H9 (cell line): Measurements from ENCODE around the gene NEURL3. TPM values are rescaled to one million over a fixed set of nuclear protein-coding genes. Genes with fewer than 3 reads are reported as not detected.

Experiments used
- DNase-seq: peaks from one replicate; pipeline ENCODE4 v3.0.0-alpha.2; 2017
- H2AFZ ChIP-seq: one replicate; pipeline ENCODE4 v1.6.1; 2013; ENCODE audit warnings: mild to moderate bottlenecking, low read length, control low read depth, moderate library complexity
- H2AK5ac ChIP-seq: 2 replicates; pipeline ENCODE4 v1.6.1; 2013; ENCODE audit warnings: low read length, control low read depth, mixed read lengths; ENCODE audit not compliant: insufficient read length
- H2BK120ac ChIP-seq: one replicate; pipeline ENCODE4 v1.6.1; 2013; ENCODE audit warnings: low read depth, mild to moderate bottlenecking, low read length, control low read depth, inconsistent platforms; ENCODE audit not compliant: poor library complexity, severe bottlenecking
- H2BK12ac ChIP-seq: 2 replicates; pipeline ENCODE4 v1.6.1; 2013; ENCODE audit warnings: low read length, control low read depth, mixed read lengths, low read depth; ENCODE audit not compliant: insufficient read length
- H2BK15ac ChIP-seq: 2 replicates; pipeline ENCODE4 v1.6.1; 2013; ENCODE audit warnings: low read depth, low read length, control low read depth
- H2BK20ac ChIP-seq: one replicate; pipeline ENCODE4 v1.6.1; 2013; ENCODE audit warnings: low read depth, mild to moderate bottlenecking, low read length, control low read depth, inconsistent platforms; ENCODE audit not compliant: poor library complexity, severe bottlenecking
- H2BK5ac ChIP-seq: 2 replicates; pipeline ENCODE4 v1.6.1; 2013; ENCODE audit warnings: low read length, control low read depth, mixed read lengths; ENCODE audit not compliant: insufficient read length
- H3K14ac ChIP-seq: 2 replicates; pipeline ENCODE4 v1.6.1; 2013; ENCODE audit warnings: low read length, control low read depth; ENCODE audit not compliant: insufficient read depth
- H3K18ac ChIP-seq: 2 replicates; pipeline ENCODE4 v1.6.1; 2013; ENCODE audit warnings: low read depth, mild to moderate bottlenecking, mixed read lengths, low read length, control low read depth; ENCODE audit not compliant: insufficient read length
- H3K23ac ChIP-seq: 2 replicates; pipeline ENCODE4 v1.6.1; 2013; ENCODE audit warnings: low read length, control low read depth, mixed read lengths, low read depth; ENCODE audit not compliant: insufficient read length
- H3K23me2 ChIP-seq: 2 replicates; pipeline ENCODE4 v1.6.1; 2013; ENCODE audit warnings: low read depth, mild to moderate bottlenecking, mixed read lengths, low read length, control low read depth; ENCODE audit not compliant: insufficient read length, poor library complexity, severe bottlenecking
- H3K27ac ChIP-seq: 2 replicates; pipeline ENCODE4 v1.5.1; 2013; ENCODE audit warnings: low read length, control low read depth, mixed read lengths, low read depth; ENCODE audit not compliant: insufficient read length
- H3K27me3 ChIP-seq: 2 replicates; pipeline ENCODE4 v1.6.1; 2013; ENCODE audit warnings: low read length, control low read depth, inconsistent platforms; ENCODE audit not compliant: insufficient read depth
- H3K4ac ChIP-seq: 2 replicates; pipeline ENCODE4 v1.6.1; 2013; ENCODE audit warnings: low read depth, mild to moderate bottlenecking, control low read depth, inconsistent platforms, low read length, moderate library complexity
- H3K4me1 ChIP-seq: 2 replicates; pipeline ENCODE4 v1.6.1; 2013; ENCODE audit warnings: low read length, control low read depth, inconsistent platforms; ENCODE audit not compliant: insufficient read depth
- H3K4me2 ChIP-seq: 2 replicates; pipeline ENCODE4 v1.6.1; 2013; ENCODE audit warnings: low read length, control low read depth, mixed read lengths; ENCODE audit not compliant: insufficient read length, insufficient read depth
- H3K56ac ChIP-seq: 2 replicates; pipeline ENCODE4 v1.6.1; 2013; ENCODE audit warnings: low read depth, mild to moderate bottlenecking, mixed read lengths, low read length, control low read depth; ENCODE audit not compliant: insufficient read length
- H3K79me1 ChIP-seq: 2 replicates; pipeline ENCODE4 v1.6.1; 2013; ENCODE audit warnings: low read depth, mild to moderate bottlenecking, moderate library complexity, low read length, control low read depth, inconsistent platforms; ENCODE audit not compliant: insufficient read depth, poor library complexity, severe bottlenecking
- H3K79me2 ChIP-seq: 2 replicates; pipeline ENCODE4 v1.6.1; 2013; ENCODE audit warnings: low read length, control low read depth, inconsistent platforms; ENCODE audit not compliant: insufficient read depth
- H3K9ac ChIP-seq: 2 replicates; pipeline ENCODE4 v1.6.1; 2013; ENCODE audit warnings: low read length, control low read depth, mixed read lengths; ENCODE audit not compliant: insufficient read length; ENCODE audit errors: extremely low read depth
- H3K9me3 ChIP-seq: one replicate; pipeline ENCODE4 v1.6.1; 2013; ENCODE audit warnings: low read depth, low read length, inconsistent platforms; ENCODE audit not compliant: control insufficient read depth
- H3T11ph ChIP-seq: one replicate; pipeline ENCODE4 v1.6.1; 2013; ENCODE audit warnings: mild to moderate bottlenecking, low read length, control low read depth, inconsistent platforms
- H4K20me1 ChIP-seq: one replicate; pipeline ENCODE4 v1.6.1; 2013; ENCODE audit not compliant: control insufficient read depth, insufficient read length, insufficient read depth
- H4K5ac ChIP-seq: 2 replicates; pipeline ENCODE4 v1.6.1; 2013; ENCODE audit warnings: low read depth, mild to moderate bottlenecking, mixed read lengths, low read length, control low read depth; ENCODE audit not compliant: insufficient read length
- H4K8ac ChIP-seq: replicated peaks from 2 replicates; pipeline ENCODE4 v1.6.1; 2013; ENCODE audit warnings: low read length, control low read depth, mixed read lengths, low read depth; ENCODE audit not compliant: insufficient read length
- H4K91ac ChIP-seq: 2 replicates; pipeline ENCODE4 v1.6.1; 2013; ENCODE audit warnings: low read depth, mild to moderate bottlenecking, moderate library complexity, mixed read lengths, low read length, control low read depth; ENCODE audit not compliant: insufficient read length
- H3K27ac Mint-ChIP-seq, 3 experiments: 2 replicates in 2 of 3; 3 replicates in 1 of 3; pipeline ENCODE4 v1.8.0; 2020 to 2021; ENCODE audit warnings: mixed read lengths in 3 of 3, mild to moderate bottlenecking in 1 of 3, moderate library complexity in 1 of 3
- H3K27me3 Mint-ChIP-seq: 2 replicates; pipeline ENCODE4 v1.8.0; 2021; ENCODE audit warnings: low read depth, mild to moderate bottlenecking, moderate library complexity, mixed read lengths
- H3K36me3 Mint-ChIP-seq, 3 experiments: 2 replicates in 2 of 3; 3 replicates in 1 of 3; pipeline ENCODE4 v1.8.0; 2020 to 2021; ENCODE audit warnings: low read depth in 3 of 3, mixed read lengths in 3 of 3; ENCODE audit not compliant: insufficient read depth in 1 of 3
- H3K4me1 Mint-ChIP-seq, 2 experiments: 2 replicates each; pipeline ENCODE4 v1.8.0; 2020; ENCODE audit warnings: mixed read lengths in 2 of 2
- H3K4me3 Mint-ChIP-seq, 2 experiments: 2 replicates in 1 of 2; 3 replicates in 1 of 2; pipeline ENCODE4 v1.8.0; 2020 to 2021; ENCODE audit warnings: mild to moderate bottlenecking in 2 of 2, mixed read lengths in 2 of 2, moderate library complexity in 1 of 2
- H3K9me3 Mint-ChIP-seq, 2 experiments: 2 replicates in 1 of 2; 3 replicates in 1 of 2; pipeline ENCODE4 v1.8.0; 2020; ENCODE audit warnings: mild to moderate bottlenecking in 2 of 2, mixed read lengths in 2 of 2, moderate library complexity in 1 of 2
- CTCF ChIP-seq: fragments of 200-600 bp; sonication (generic); conservative IDR thresholded peaks from 3 replicates; pipeline ENCODE4 v1.8.0; 2021; ENCODE audit warnings: antibody characterized with exemption, mild to moderate bottlenecking
- WGBS: extraction: QIAGEN DNeasy Blood & Tissue Kit; methylation state at CpG from one replicate; pipeline ENCODE4 v1.1.7; 2013; ENCODE audit warnings: missing lambda C conversion rate, low lambda C conversion rate, mixed read lengths; ENCODE audit not compliant: insufficient read length; ENCODE audit errors: extremely low coverage; 5-methylcytosine and 5-hydroxymethylcytosine counted together
- total RNA-seq: library from RNA; stranded (reverse); gene quantifications from 2 replicates; pipeline ENCODE4 v1.2.1, GENCODE V29; 2021

The NEURL3 gene
- total RNA-seq, 1 experiment from 2014 or later: not detected

DNA sequence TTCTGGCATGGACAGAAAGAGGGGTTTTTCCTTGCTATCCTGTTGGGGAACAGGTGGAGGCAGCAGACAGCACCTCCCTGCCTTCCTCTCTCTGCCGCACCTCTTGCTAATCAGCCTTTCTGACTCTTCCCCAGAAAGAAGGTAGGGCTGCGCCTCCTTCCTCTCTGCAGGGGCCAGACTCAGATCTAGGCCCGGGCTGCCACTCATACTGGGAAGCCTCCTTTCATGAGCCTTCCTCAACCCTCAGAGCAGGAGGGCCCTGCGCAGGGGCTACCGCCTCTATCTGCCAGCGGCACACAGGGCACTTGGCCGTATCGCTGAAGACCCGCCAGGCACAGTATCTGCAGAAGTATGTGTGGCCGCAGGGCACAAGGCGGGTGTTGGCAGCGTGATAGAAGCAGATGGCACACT, 7.1 kb downstream of the NEURL3 start:
- no peak overlapping the region for H2AK5ac ChIP-seq
- Mint-ChIP-seq H3K9me3 (peaks cover 10% of the 10 kb centered on the region in 2 experiments; a peak in 4 of 5 replicates), H3K4me1 (peaks cover 10 to 17% of the 10 kb centered on the region in 2 experiments), H3K27me3 (peaks cover 4% of the 10 kb centered on the region), H3K27ac (no peak overlapping the region), H3K4me3 (no peak overlapping the region), H3K36me3 (no peaks in the 10 kb centered on the region; a peak in 1 of 7 replicates)
- H3K4me1 ChIP-seq: no peaks in the 10 kb centered on the region
- H3K9ac ChIP-seq: no peak overlapping the region
- no peak overlapping the region for H3K4me2 ChIP-seq
- H2AFZ ChIP-seq: no peak overlapping the region
- H2BK120ac ChIP-seq: no peak overlapping the region
- H3K79me1 ChIP-seq: no peaks in the 10 kb centered on the region
- H3K18ac ChIP-seq: no peak overlapping the region
- H3K79me2 ChIP-seq: no peaks in the 10 kb centered on the region
- WGBS: no CpG with 5 or more reads among the region's 12 CpGs
- H3K14ac ChIP-seq: no peak overlapping the region; the same call in 1 of the 2 replicates
- no peak overlapping the region for H3K4ac ChIP-seq
- no peaks in the 10 kb centered on the region for H3K23me2 ChIP-seq
- no peaks in the 10 kb centered on the region for H3K9me3 ChIP-seq
- peak overlapping the region; percentile 63 for H4K8ac ChIP-seq
- no peak overlapping the region for H2BK15ac ChIP-seq
- no peak overlapping the region for H3K27ac ChIP-seq
- peak; percentile 72 for DNase-seq
- no peak overlapping the region for H2BK5ac ChIP-seq
- peak; percentile 46 for TF ChIP-seq CTCF
- no peak overlapping the region for H3K23ac ChIP-seq
- H3K27me3 ChIP-seq: no peaks in the 10 kb centered on the region
- no peak overlapping the region for H4K5ac ChIP-seq
- no peak overlapping the region for H2BK20ac ChIP-seq
- H3T11ph ChIP-seq: no peak overlapping the region
- no peak overlapping the region for H4K91ac ChIP-seq
- no peak overlapping the region for H3K56ac ChIP-seq
- peaks cover 2% of the 10 kb centered on the region for H4K20me1 ChIP-seq
- peak overlapping the region; percentile 41 for H2BK12ac ChIP-seq
